ENCODE results near the gene B3GAT1.
A peak's percentile ranks its signal among the peaks of the same experiment; 100 is the strongest.

The B3GAT1 gene

GRCh38 chr11:134331354-134332188 lies 80.5 kb downstream of the B3GAT1 start, which contains the start of gene GLB1L2:
Gene GLB1L2, plus strand, starts transcription at chr11:134331988. Its CDS starts 74 bp downstream, at chr11:134332062.
- DNase-seq, result peak; percentile 68

GRCh38 chr11:134330611-134331353 lies 81.3 kb downstream of the B3GAT1 start:
- no peak for DNase-seq

Data from activated T-cell treated with anti-CD3 and anti-CD28 coated beads for 4 hours (primary cell).